WTC11 (cell line): ENCODE results near the gene PRKCE. TPM values are rescaled to one million over a fixed set of nuclear protein-coding genes. Genes with fewer than 3 reads are reported as not detected.
A peak's percentile ranks its signal among the peaks of the same experiment; 100 is the strongest.

Experiments
- ATAC-seq: fragments of 200-7000 bp; cut with Tn5 transposase; 2 replicates; pipeline ENCODE4 v1.10.0; 2021; ENCODE audit warnings: mild to moderate bottlenecking, moderate library complexity
- CTCF ChIA-PET: fragments of 300-600 bp; sonication (Branson Sonifier 250); formaldehyde crosslinking; loops from one replicate; lab custom pipeline; 2021; ENCODE audit warnings: antibody characterized with exemption; lab: Charles Lee
- POLR2A ChIA-PET: fragments of 350-600 bp; sonication (Branson Sonifier 250); formaldehyde crosslinking; loops from one replicate; lab custom pipeline; 2021; ENCODE audit warnings: antibody characterized with exemption; lab: Charles Lee
- DNase-seq: peaks from one replicate; pipeline ENCODE4 v3.0.0; 2021; ENCODE audit warnings: low spot score
- H3K27ac Mint-ChIP-seq: 2 replicates; pipeline ENCODE4 v1.8.0; 2021; ENCODE audit warnings: mixed read lengths
- H3K27me3 Mint-ChIP-seq: 2 replicates; pipeline ENCODE4 v1.8.0; 2021; ENCODE audit warnings: low read depth, mild to moderate bottlenecking, moderate library complexity, mixed read lengths
- H3K36me3 Mint-ChIP-seq: 2 replicates; pipeline ENCODE4 v1.8.0; 2021; ENCODE audit warnings: mixed read lengths
- H3K4me1 Mint-ChIP-seq: 2 replicates; pipeline ENCODE4 v1.8.0; 2022; ENCODE audit warnings: mixed read lengths
- H3K4me3 Mint-ChIP-seq: 2 replicates; pipeline ENCODE4 v1.8.0; 2021; ENCODE audit warnings: mild to moderate bottlenecking, moderate library complexity, mixed read lengths
- H3K9me3 Mint-ChIP-seq: 2 replicates; pipeline ENCODE4 v1.8.0; 2021; ENCODE audit warnings: mixed read lengths
- CREB1 ChIP-seq: sonication (generic); formaldehyde crosslinking; IDR thresholded peaks from 2 replicates; pipeline ENCODE4 v1.8.0; 2023; ENCODE audit warnings: mild to moderate bottlenecking, missing genetic modification reagents
- FOXP4 ChIP-seq: sonication (generic); formaldehyde crosslinking; IDR thresholded peaks from 2 replicates; pipeline ENCODE4 v1.8.0; 2022; ENCODE audit warnings: mild to moderate bottlenecking, missing genetic modification reagents
- PRRX2 ChIP-seq: fragments of 250-450 bp; sonication (Bioruptor Pico); IDR thresholded peaks from 2 replicates; pipeline ENCODE4 v1.8.0; 2021; ENCODE audit warnings: mild to moderate bottlenecking
- SMAD3 ChIP-seq: sonication (generic); formaldehyde crosslinking; IDR thresholded peaks from 2 replicates; pipeline ENCODE4 v1.8.0; 2022; ENCODE audit warnings: missing genetic modification reagents, mild to moderate bottlenecking, borderline replicate concordance
- USF1 ChIP-seq: sonication (generic); formaldehyde crosslinking; IDR thresholded peaks from 2 replicates; pipeline ENCODE4 v1.8.0; 2022; ENCODE audit warnings: mild to moderate bottlenecking, missing genetic modification reagents
- USF2 ChIP-seq: sonication (generic); formaldehyde crosslinking; IDR thresholded peaks from 2 replicates; pipeline ENCODE4 v1.8.1; 2023; ENCODE audit warnings: mild to moderate bottlenecking, missing genetic modification reagents, moderate library complexity
- ZBTB43 ChIP-seq: sonication (generic); formaldehyde crosslinking; IDR thresholded peaks from 2 replicates; pipeline ENCODE4 v1.8.1; 2023; ENCODE audit warnings: mild to moderate bottlenecking, missing genetic modification reagents
- ZNF138 ChIP-seq: sonication (generic); formaldehyde crosslinking; conservative IDR thresholded peaks from 2 replicates; pipeline ENCODE4 v1.8.1; 2022; ENCODE audit warnings: mild to moderate bottlenecking, moderate library complexity, missing genetic modification reagents
- ZNF423 ChIP-seq: fragments of 250-450 bp; sonication (Bioruptor Pico); IDR thresholded peaks from 2 replicates; pipeline ENCODE4 v2.1.2; 2022; ENCODE audit warnings: mild to moderate bottlenecking, moderate library complexity
- total RNA-seq: library from RNA; stranded (reverse); gene quantifications from 3 replicates; pipeline ENCODE4 v1.2.3, GENCODE V29; 2021
- TF ChIP-seq, protein P1 (sequence below): sonication (generic); formaldehyde crosslinking; conservative IDR thresholded peaks from 2 replicates; pipeline ENCODE4 v1.8.1; 2023; ENCODE audit warnings: mild to moderate bottlenecking, low read depth, missing genetic modification reagents, moderate library complexity
- TF ChIP-seq, protein P2 (sequence below): sonication (generic); formaldehyde crosslinking; IDR thresholded peaks from 2 replicates; pipeline ENCODE4 v1.8.1; 2023; ENCODE audit warnings: mild to moderate bottlenecking, missing genetic modification reagents
- TF ChIP-seq, protein P3 (sequence below): fragments of 250-450 bp; sonication (Bioruptor Pico); IDR thresholded peaks from 2 replicates; pipeline ENCODE4 v2.1.2; 2022; ENCODE audit warnings: mild to moderate bottlenecking, moderate library complexity

PRKCE gene
- total RNA-seq, 1 experiment from 2014 or later: 5.8 TPM

- TF ChIP-seq, protein P1, sequence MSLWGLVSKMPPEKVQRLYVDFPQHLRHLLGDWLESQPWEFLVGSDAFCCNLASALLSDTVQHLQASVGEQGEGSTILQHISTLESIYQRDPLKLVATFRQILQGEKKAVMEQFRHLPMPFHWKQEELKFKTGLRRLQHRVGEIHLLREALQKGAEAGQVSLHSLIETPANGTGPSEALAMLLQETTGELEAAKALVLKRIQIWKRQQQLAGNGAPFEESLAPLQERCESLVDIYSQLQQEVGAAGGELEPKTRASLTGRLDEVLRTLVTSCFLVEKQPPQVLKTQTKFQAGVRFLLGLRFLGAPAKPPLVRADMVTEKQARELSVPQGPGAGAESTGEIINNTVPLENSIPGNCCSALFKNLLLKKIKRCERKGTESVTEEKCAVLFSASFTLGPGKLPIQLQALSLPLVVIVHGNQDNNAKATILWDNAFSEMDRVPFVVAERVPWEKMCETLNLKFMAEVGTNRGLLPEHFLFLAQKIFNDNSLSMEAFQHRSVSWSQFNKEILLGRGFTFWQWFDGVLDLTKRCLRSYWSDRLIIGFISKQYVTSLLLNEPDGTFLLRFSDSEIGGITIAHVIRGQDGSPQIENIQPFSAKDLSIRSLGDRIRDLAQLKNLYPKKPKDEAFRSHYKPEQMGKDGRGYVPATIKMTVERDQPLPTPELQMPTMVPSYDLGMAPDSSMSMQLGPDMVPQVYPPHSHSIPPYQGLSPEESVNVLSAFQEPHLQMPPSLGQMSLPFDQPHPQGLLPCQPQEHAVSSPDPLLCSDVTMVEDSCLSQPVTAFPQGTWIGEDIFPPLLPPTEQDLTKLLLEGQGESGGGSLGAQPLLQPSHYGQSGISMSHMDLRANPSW (CRISPR knock-in tag): no peak
- TF ChIP-seq ZNF423 (CRISPR knock-in tag): no peak
- TF ChIP-seq FOXP4 (CRISPR knock-in tag): no peak
- TF ChIP-seq, protein P2, sequence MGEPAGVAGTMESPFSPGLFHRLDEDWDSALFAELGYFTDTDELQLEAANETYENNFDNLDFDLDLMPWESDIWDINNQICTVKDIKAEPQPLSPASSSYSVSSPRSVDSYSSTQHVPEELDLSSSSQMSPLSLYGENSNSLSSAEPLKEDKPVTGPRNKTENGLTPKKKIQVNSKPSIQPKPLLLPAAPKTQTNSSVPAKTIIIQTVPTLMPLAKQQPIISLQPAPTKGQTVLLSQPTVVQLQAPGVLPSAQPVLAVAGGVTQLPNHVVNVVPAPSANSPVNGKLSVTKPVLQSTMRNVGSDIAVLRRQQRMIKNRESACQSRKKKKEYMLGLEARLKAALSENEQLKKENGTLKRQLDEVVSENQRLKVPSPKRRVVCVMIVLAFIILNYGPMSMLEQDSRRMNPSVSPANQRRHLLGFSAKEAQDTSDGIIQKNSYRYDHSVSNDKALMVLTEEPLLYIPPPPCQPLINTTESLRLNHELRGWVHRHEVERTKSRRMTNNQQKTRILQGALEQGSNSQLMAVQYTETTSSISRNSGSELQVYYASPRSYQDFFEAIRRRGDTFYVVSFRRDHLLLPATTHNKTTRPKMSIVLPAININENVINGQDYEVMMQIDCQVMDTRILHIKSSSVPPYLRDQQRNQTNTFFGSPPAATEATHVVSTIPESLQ (CRISPR knock-in tag): no peak
- TF ChIP-seq PRRX2 (CRISPR knock-in tag): no peak
- TF ChIP-seq USF1 (CRISPR knock-in tag): no peak
- TF ChIP-seq, protein P3, sequence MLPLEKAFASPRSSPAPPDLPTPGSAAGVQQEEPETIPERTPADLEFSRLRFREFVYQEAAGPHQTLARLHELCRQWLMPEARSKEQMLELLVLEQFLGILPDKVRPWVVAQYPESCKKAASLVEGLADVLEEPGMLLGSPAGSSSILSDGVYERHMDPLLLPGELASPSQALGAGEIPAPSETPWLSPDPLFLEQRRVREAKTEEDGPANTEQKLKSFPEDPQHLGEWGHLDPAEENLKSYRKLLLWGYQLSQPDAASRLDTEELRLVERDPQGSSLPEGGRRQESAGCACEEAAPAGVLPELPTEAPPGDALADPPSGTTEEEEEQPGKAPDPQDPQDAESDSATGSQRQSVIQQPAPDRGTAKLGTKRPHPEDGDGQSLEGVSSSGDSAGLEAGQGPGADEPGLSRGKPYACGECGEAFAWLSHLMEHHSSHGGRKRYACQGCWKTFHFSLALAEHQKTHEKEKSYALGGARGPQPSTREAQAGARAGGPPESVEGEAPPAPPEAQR: no peak
- no peak for TF ChIP-seq ZNF138
- no peak for TF ChIP-seq SMAD3 (CRISPR knock-in tag)
Observed at GRCh38 chr2:45834858-45835257, 183.4 kb downstream of the PRKCE start (continued).

GRCh38 chr2:45836316-45836715, 184.8 kb downstream of the PRKCE start:
- TF ChIP-seq ZNF423 (CRISPR knock-in tag): peak; percentile 85
- TF ChIP-seq USF2 (CRISPR knock-in tag): no peak
- no peak for TF ChIP-seq CREB1 (CRISPR knock-in tag)
- no peak for TF ChIP-seq USF1 (CRISPR knock-in tag)
- Mint-ChIP-seq H3K27ac (no peak overlapping the region), H3K27me3 (no peaks in the 10 kb centered on the region; the same call in 1 of the 2 replicates), H3K36me3 (peaks cover under 1% of the 10 kb centered on the region; the same call in 1 of the 2 replicates), H3K4me1 (peaks cover 18% of the 10 kb centered on the region), H3K9me3 (peaks cover 2% of the 10 kb centered on the region), H3K4me3 (no peak overlapping the region)
- DNase-seq: peak; percentile 19
- POLR2A ChIA-PET: no interaction called here
- CTCF ChIA-PET: interaction anchor here (1.2 to 2.4 kb wide), 6 partner anchors 11 to 101 kb away, joined by 3 to 9 read pairs (median 4); no protein-coding TSS in a partner anchor
- ATAC-seq: peak; percentile 73

DNA sequence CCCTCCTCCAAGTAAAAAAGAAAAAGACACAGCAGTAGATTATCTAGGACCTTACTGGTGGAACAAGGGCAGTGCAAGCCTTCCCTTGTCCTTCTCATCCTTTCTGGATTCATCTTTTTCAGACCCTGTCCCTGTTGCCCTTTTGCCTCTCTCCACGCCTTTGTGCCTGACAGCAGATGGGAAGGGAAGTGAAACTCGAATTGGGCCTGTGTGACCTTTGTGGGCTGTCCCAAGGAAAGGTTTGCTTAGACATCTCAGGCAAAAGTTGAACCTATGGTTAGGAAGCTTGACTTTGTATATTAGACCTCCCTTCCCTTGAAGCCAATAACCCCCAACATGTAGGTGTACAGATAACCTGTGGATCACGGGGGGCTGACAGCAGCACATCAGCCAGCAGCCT, 185.3 kb downstream of the PRKCE start:
- TF ChIP-seq ZBTB43 (CRISPR knock-in tag): no peak
- DNase-seq: no peak
- Mint-ChIP-seq H3K27me3 (no peaks in the 10 kb centered on the region; the same call in 1 of the 2 replicates), H3K9me3 (no peaks in the 10 kb centered on the region), H3K27ac (no peak overlapping the region), H3K4me1 (peaks cover 18% of the 10 kb centered on the region), H3K4me3 (no peak overlapping the region), H3K36me3 (no peaks in the 10 kb centered on the region)
- peak; percentile 46 for ATAC-seq
- POLR2A ChIA-PET: no interaction called here
- CTCF ChIA-PET: interaction anchor here (1.2 to 2.4 kb wide), 4 partner anchors 11 to 100 kb away, joined by 3 to 9 read pairs (median 5); no protein-coding TSS in a partner anchor
